MM.1S (cell line): ENCODE data around the gene ANKRD13D.

ENCODE experiments used
- EZH2phosphoT487 ChIP-seq: fragments of 300-600 bp; sonication (generic); IDR thresholded peaks from 2 replicates; pipeline ENCODE4 v1.6.1; 2018; ENCODE audit warnings: antibody characterized with exemption, low read length
- TF ChIP-seq, protein P1 (sequence below): fragments of 300-600 bp; sonication (generic); IDR thresholded peaks from 2 replicates; pipeline ENCODE4 v1.5.1; 2016; ENCODE audit warnings: antibody characterized with exemption, low read length, mixed read lengths

DNA sequence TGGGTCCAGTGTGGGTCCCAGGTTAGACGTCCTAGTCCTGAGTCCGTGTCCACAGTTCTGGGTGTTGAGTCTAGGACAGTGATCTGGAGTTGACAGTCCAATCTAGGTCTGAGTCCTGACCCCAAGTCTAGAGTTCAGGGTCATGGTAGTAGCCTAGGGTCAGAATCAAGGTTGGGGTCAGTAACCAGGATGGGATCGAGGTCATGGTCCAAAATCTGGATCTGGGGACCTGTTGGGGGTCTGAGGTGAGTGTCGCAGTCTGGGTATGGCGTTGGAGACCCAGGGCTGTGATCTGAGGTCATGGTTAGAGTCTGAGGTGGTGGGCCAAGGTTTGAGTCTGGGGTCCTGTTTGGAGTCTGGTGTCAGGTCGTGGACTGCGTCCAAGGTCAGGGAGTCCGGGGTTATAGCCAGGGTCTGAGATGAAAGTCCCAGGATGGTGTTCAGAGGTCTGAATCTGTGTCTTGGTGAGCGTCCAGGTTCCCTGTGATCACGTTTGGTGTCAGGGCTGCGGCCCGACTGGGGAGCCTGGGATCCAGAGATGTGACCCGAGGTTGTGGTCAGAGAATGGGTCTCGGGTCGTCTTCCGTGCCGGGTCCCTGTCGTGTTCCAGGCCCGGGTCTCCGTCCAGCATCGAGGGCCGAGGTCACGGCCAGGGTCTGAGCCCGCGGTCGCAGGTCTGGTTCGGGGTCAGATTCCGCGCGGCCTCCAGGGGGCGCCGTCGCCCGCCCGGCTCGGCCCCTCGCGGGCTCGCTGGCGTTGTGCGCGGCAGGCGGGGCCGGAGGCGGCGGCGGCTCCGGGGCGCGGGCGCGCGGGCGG is 23.3 kb upstream of the ANKRD13D start:
- TF ChIP-seq, protein P1, sequence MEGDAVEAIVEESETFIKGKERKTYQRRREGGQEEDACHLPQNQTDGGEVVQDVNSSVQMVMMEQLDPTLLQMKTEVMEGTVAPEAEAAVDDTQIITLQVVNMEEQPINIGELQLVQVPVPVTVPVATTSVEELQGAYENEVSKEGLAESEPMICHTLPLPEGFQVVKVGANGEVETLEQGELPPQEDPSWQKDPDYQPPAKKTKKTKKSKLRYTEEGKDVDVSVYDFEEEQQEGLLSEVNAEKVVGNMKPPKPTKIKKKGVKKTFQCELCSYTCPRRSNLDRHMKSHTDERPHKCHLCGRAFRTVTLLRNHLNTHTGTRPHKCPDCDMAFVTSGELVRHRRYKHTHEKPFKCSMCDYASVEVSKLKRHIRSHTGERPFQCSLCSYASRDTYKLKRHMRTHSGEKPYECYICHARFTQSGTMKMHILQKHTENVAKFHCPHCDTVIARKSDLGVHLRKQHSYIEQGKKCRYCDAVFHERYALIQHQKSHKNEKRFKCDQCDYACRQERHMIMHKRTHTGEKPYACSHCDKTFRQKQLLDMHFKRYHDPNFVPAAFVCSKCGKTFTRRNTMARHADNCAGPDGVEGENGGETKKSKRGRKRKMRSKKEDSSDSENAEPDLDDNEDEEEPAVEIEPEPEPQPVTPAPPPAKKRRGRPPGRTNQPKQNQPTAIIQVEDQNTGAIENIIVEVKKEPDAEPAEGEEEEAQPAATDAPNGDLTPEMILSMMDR = peak; percentile 53
- TF ChIP-seq EZH2phosphoT487 = no peak
